ENCODE data around the gene GJA3.
A peak's percentile ranks its signal among the peaks of the same experiment; 100 is the strongest.

DNA sequence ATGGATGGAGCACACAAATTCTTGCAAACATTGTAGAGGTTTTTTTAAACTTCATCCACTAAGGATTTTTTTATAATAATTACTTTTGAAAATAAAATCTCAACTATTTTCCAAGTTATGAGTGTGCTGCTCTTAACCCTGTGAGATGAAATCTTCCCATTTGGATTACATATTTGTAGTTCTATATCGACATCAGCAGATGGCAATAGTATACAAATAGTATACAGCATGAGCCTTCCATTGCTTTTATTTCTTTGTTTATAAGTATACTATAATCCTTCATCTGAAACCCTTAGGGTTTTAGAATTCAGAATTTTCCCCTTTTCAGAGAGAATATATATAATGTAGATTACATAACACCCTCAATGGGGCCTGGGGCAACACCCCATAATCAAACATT is 70.5 kb downstream of the GJA3 start:
- TF ChIP-seq, protein P1, sequence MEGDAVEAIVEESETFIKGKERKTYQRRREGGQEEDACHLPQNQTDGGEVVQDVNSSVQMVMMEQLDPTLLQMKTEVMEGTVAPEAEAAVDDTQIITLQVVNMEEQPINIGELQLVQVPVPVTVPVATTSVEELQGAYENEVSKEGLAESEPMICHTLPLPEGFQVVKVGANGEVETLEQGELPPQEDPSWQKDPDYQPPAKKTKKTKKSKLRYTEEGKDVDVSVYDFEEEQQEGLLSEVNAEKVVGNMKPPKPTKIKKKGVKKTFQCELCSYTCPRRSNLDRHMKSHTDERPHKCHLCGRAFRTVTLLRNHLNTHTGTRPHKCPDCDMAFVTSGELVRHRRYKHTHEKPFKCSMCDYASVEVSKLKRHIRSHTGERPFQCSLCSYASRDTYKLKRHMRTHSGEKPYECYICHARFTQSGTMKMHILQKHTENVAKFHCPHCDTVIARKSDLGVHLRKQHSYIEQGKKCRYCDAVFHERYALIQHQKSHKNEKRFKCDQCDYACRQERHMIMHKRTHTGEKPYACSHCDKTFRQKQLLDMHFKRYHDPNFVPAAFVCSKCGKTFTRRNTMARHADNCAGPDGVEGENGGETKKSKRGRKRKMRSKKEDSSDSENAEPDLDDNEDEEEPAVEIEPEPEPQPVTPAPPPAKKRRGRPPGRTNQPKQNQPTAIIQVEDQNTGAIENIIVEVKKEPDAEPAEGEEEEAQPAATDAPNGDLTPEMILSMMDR (IDR thresholded peaks at IDR 0.05) = peak in 1 of 5 experiments; percentile 21
- TF ChIP-seq EP300 (IDR thresholded peaks at IDR 0.05; ENCODE audit: low read depth) = no peak
- TF ChIP-seq POLR2AphosphoS5 (IDR thresholded peaks at IDR 0.05) = no peak

All from transverse colon (tissue), 4 donors.